Upper lobe of left lung (tissue), 6 donors: ENCODE results near the gene AIF1. TPM values are rescaled to one million over a fixed set of nuclear protein-coding genes. Genes with fewer than 3 reads are reported as not detected.

Source experiments
- ATAC-seq, 2 donors: fragments of 200-7000 bp; cut with Tn5 transposase; one replicate each; pipeline ENCODE4 v1.9.1; 2022; ENCODE audit warnings: mild to moderate bottlenecking in 2 of 2, moderate library complexity in 2 of 2; ENCODE audit not compliant: low FRiP score in 2 of 2
- DNase-seq, 2 donors: peaks; one replicate each; pipeline ENCODE4 v3.0.0-alpha.2; 2019 to 2020
- H3K27ac ChIP-seq, 4 donors: fragments of 200-600 bp; sonication (generic); one replicate each; pipeline ENCODE4 v1.5.1; 2016 to 2019
- H3K27me3 ChIP-seq, 4 donors: fragments of 200-600 bp; sonication (generic); one replicate each; pipeline ENCODE4 v1.5.1; 2017 to 2019
- H3K36me3 ChIP-seq, 4 donors: fragments of 200-600 bp; sonication (generic); one replicate each; pipeline ENCODE4 v1.5.1; 2016 to 2019
- H3K4me1 ChIP-seq, 4 donors: fragments of 200-600 bp; sonication (generic); one replicate each; pipeline ENCODE4 v1.5.1; 2018 to 2019
- H3K4me3 ChIP-seq, 4 donors: fragments of 200-600 bp; sonication (generic); one replicate each; pipeline ENCODE4 v1.5.1; 2017 to 2019; ENCODE audit warnings: mild to moderate bottlenecking in 2 of 4, moderate library complexity in 1 of 4
- H3K9me3 ChIP-seq, 4 donors: fragments of 200-600 bp; sonication (generic); one replicate each; pipeline ENCODE4 v1.5.1; 2018 to 2019
- CTCF ChIP-seq, 6 experiments: fragments of 450-650 bp in 4 of 6; fragments of 200-600 bp in 2 of 6; sonication (generic) in 2 of 6; IDR thresholded peaks; one replicate each; pipeline ENCODE4 v1.5.1; 2016 to 2019; ENCODE audit warnings: antibody characterized with exemption in 6 of 6
- EP300 ChIP-seq, 4 donors: sonication (generic); formaldehyde crosslinking; IDR thresholded peaks; one replicate each; pipeline ENCODE4 v1.5.1; 2017; ENCODE audit warnings: antibody characterized with exemption in 4 of 4, control low read depth in 2 of 4
- POLR2A ChIP-seq, 4 donors: fragments of 450-650 bp; IDR thresholded peaks; one replicate each; pipeline ENCODE4 v1.5.1; 2016 to 2017; ENCODE audit warnings: antibody characterized with exemption in 4 of 4, mild to moderate bottlenecking in 2 of 4
- POLR2AphosphoS5 ChIP-seq, 2 donors: sonication (generic); formaldehyde crosslinking; IDR thresholded peaks; one replicate each; pipeline ENCODE4 v1.5.1; 2017; ENCODE audit warnings: antibody characterized with exemption in 2 of 2
- WGBS, 2 donors: methylation state at CpG; one replicate each; pipeline ENCODE4 v1.1.5; 2017 to 2018; 5-methylcytosine and 5-hydroxymethylcytosine counted together
- total RNA-seq, 6 donors: library from RNA; depleted of rRNA in 4 of 6; stranded (reverse); fragments of >200 nt in 4 of 6; gene quantifications; one replicate each; pipeline versions ENCODE4 v1.1.0 to v1.2.1, GENCODE V29; 2016 to 2021
- donor health status: DM: no; HTN: no; CAD: no; lungs with moderate emphysema.
- donor health status: DM: no; HTN: yes; CAD: no; lungs with severe emphysema.

The AIF1 gene
- 100 to 1,000 TPM in 1 of 6 donors, 10 to 100 TPM in 5; 18.5 to 106 (median 79.7) TPM for total RNA-seq

DNA sequence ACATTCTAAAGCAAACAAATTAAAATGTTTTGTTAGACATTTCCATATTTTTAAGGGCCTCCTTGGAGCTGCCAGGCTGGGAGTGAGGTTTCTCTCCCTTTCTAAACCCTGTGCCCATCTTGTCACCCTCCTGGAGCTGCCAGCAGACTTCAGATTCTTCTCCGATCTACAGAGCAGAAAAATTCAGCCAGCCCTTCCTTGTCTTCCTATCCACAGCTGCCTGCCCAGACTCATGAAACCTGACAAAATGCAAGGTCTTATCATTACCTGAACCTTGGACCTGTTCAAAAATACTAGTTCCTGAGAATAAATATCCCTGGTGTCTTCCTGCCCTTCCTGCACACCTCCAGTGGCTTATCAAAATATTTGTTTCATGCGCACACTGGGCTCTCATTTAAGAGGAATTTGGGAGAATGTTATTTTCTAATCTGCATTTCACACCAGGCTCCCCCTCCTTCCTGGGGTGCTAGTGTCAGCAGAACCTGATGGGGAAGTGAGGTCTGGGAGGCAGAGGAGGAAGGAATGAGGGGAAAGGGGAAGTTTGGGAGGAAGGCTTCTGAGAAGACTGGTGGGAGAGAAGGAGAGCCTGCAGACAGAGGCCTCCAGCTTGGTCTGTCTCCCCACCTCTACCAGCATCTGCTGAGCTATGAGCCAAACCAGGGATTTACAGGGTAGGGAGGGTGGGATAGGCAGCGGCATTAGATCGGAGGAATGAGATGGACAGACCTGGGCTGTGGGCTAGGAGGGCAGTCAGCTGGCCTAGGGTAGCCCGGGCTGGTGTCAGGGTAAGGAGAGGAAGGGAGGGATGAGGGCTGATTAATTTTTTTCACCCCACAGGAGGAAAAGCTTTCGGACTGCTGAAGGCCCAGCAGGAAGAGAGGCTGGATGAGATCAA, at the start of gene AIF1:
Gene AIF1 (plus strand): TSS at position 551 of the 895 bp plus-strand sequence. CDS start 96 bp downstream, at position 647.
- Histone ChIP-seq H3K36me3 (no peaks in the 10 kb centered on the region), H3K9me3 (no peaks in the 10 kb centered on the region), H3K4me1 (peaks cover 0 to 13% (median 8%) of the 10 kb centered on the region in 4 donors), H3K27ac (peak within 1 kb of the TSS; percentile 64 to 82 (median 74)), H3K27me3 (no peaks in the 10 kb centered on the region), H3K4me3 (peak within 1 kb of the TSS in 3 of 4 donors; percentile 18 to 43 (median 29))
- WGBS, 2 donors = 42 to 54% methylated on average over 6 of the region's 6 CpGs
- DNase-seq (peak in 1 of 2 donors; percentile 50), ATAC-seq (peak in 1 of 2 donors; percentile 61)
- TF ChIP-seq POLR2AphosphoS5 (IDR thresholded peaks at IDR 0.05) (no peak), POLR2A (IDR thresholded peaks at IDR 0.05) (no peak), CTCF (IDR thresholded peaks at IDR 0.05) (no peak), EP300 (IDR thresholded peaks at IDR 0.05) (no peak)

DNA sequence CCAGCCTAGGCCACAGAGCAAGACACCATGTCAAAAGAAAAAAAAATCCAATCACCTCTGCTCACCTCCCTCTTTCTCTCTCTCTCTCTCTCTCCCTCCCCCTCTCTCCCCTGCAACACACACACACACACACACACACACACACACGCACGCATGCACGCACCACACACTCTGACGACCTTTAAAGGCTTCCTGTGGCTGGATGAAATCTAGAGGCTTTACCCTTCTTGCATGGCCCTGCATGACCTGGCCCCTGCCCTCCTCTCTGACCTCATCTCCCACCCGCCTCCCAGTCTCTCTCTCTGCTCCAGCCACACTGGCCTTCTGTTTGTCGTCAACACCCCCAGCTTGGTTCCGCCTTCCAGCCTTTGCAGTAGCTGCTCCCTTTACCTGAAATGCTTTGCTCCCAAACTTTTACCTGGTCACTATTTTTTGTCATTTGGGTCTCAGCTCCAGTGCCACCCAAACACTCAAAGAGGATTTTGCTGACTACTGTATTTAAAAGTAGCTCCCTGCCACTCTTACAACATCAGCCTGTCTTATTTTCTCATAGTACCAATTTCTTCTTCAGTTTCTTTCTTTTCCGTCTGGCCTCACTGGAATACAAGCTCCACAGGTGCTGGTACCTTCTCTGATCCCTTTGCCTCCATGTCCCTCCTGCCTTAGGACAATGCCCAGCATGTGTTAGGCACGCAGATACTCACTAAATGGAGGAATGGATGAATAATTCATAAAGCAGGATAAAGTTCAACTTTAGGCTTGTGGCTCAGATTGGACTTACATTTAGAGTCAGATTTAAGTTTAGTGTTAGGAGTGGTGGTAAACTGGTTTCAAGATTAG, 47.3 kb upstream of the AIF1 start:
- DNase-seq (no peak), ATAC-seq (no peak)
- TF ChIP-seq POLR2A (IDR thresholded peaks at IDR 0.05) (no peak), POLR2AphosphoS5 (IDR thresholded peaks at IDR 0.05) (no peak)
- 56 to 62% methylated on average over 9 of the region's 9 CpGs for WGBS, 2 donors
- Histone ChIP-seq H3K27me3 (no peaks in the 10 kb centered on the region), H3K27ac (no peak overlapping the region), H3K9me3 (no peaks in the 10 kb centered on the region), H3K4me3 (no peak overlapping the region), H3K36me3 (no peaks in the 10 kb centered on the region), H3K4me1 (peaks cover 0 to 3% (median 0%) of the 10 kb centered on the region in 4 donors)

GRCh38 chr6:31568537-31568961, 46.5 kb upstream of the AIF1 start:
- Histone ChIP-seq H3K4me3 (no peak overlapping the region), H3K27me3 (no peaks in the 10 kb centered on the region), H3K27ac (no peak overlapping the region), H3K9me3 (no peaks in the 10 kb centered on the region), H3K36me3 (no peaks in the 10 kb centered on the region), H3K4me1 (peaks cover 0 to 3% (median 0%) of the 10 kb centered on the region in 4 donors)
- peak in 1 of 2 donors; percentile 81 for ATAC-seq
- WGBS, 2 donors = 43 to 48% methylated on average over 3 of the region's 3 CpGs
- peak in 1 of 2 donors; percentile 68 for DNase-seq
- TF ChIP-seq POLR2A (IDR thresholded peaks at IDR 0.05) (no peak), POLR2AphosphoS5 (IDR thresholded peaks at IDR 0.05) (no peak), CTCF (IDR thresholded peaks at IDR 0.05) (no peak), EP300 (IDR thresholded peaks at IDR 0.05) (no peak)

GRCh38 chr6:31569861-31570536, 45.0 kb upstream of the AIF1 start:
- 31 to 68% methylated on average over 1 of the region's 1 CpG for WGBS, 2 donors
- no peak for DNase-seq
- ATAC-seq = no peak
- Histone ChIP-seq H3K4me1 (peaks cover 0 to 3% (median 0%) of the 10 kb centered on the region in 4 donors), H3K4me3 (no peak overlapping the region), H3K9me3 (no peaks in the 10 kb centered on the region), H3K27ac (no peak overlapping the region), H3K36me3 (no peaks in the 10 kb centered on the region), H3K27me3 (no peaks in the 10 kb centered on the region)
- TF ChIP-seq POLR2AphosphoS5 (IDR thresholded peaks at IDR 0.05) (no peak), POLR2A (IDR thresholded peaks at IDR 0.05) (no peak), CTCF (IDR thresholded peaks at IDR 0.05) (no peak), EP300 (IDR thresholded peaks at IDR 0.05) (no peak)
